ENCODE measurements around the gene PTPRU.

GRCh38 chr1:29223521-29223920 is 12.8 kb upstream of the PTPRU start:
- no peak for TF ChIP-seq CTBP1 (IDR thresholded peaks at IDR 0.05; ENCODE audit: borderline replicate concordance)
- TF ChIP-seq SUZ12 (IDR thresholded peaks at IDR 0.05): no peak
- no peak for TF ChIP-seq LEF1 (IDR thresholded peaks at IDR 0.05; ENCODE audit: borderline replicate concordance)
- TF ChIP-seq, protein P1, sequence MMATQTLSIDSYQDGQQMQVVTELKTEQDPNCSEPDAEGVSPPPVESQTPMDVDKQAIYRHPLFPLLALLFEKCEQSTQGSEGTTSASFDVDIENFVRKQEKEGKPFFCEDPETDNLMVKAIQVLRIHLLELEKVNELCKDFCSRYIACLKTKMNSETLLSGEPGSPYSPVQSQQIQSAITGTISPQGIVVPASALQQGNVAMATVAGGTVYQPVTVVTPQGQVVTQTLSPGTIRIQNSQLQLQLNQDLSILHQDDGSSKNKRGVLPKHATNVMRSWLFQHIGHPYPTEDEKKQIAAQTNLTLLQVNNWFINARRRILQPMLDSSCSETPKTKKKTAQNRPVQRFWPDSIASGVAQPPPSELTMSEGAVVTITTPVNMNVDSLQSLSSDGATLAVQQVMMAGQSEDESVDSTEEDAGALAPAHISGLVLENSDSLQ (IDR thresholded peaks at IDR 0.05): no peak
- no peak for TF ChIP-seq L3MBTL2 (conservative IDR thresholded peaks at IDR 0.05)
- TF ChIP-seq FOXA1 (IDR thresholded peaks at IDR 0.05): no peak
- no peak for TF ChIP-seq SP1 (IDR thresholded peaks at IDR 0.05)
- no peak for TF ChIP-seq BHLHE40 (IDR thresholded peaks at IDR 0.05; ENCODE audit: borderline replicate concordance)
- TF ChIP-seq HDGF (IDR thresholded peaks at IDR 0.05; ENCODE audit: borderline replicate concordance): no peak
- TF ChIP-seq FOXM1 (IDR thresholded peaks at IDR 0.05; ENCODE audit: borderline replicate concordance): no peak
- TF ChIP-seq FOXK2 (IDR thresholded peaks at IDR 0.05): no peak
- TF ChIP-seq ARNT (IDR thresholded peaks at IDR 0.05): no peak

All from HEK293T (cell line).